Subcutaneous abdominal adipose tissue (tissue), 5 donors: Measurements from ENCODE around the gene FBXO10.
"Not testable (repeated sequence)": the region's sequence is repeated elsewhere in the genome, so short reads cannot be mapped to it uniquely, and the experiment has no call there.

Source experiments
- H3K27ac ChIP-seq: one replicate; pipeline ENCODE4 v1.7.0; 2013; ENCODE audit warnings: low read depth, mild to moderate bottlenecking, inconsistent platforms, low read length, moderate library complexity
- H3K27me3 ChIP-seq, 5 donors: one replicate each; pipeline ENCODE4 v1.7.0; 2013; ENCODE audit warnings: low read length in 5 of 5, inconsistent platforms in 1 of 5; ENCODE audit not compliant: control insufficient read depth in 5 of 5, insufficient read depth in 4 of 5
- H3K36me3 ChIP-seq, 5 donors: one replicate each; pipeline ENCODE4 v1.7.0; 2013; ENCODE audit warnings: low read length in 5 of 5; ENCODE audit not compliant: control insufficient read depth in 5 of 5, insufficient read depth in 5 of 5
- H3K4me1 ChIP-seq, 5 donors: one replicate each; pipeline ENCODE4 v1.7.0; 2013; ENCODE audit warnings: low read length in 5 of 5, mild to moderate bottlenecking in 3 of 5, moderate library complexity in 1 of 5; ENCODE audit not compliant: control insufficient read depth in 5 of 5, insufficient read depth in 5 of 5
- H3K4me3 ChIP-seq, 5 donors: one replicate each; pipeline ENCODE4 v1.7.0; 2013; ENCODE audit warnings: low read length in 5 of 5, low read depth in 1 of 5
- H3K9ac ChIP-seq, 5 donors: one replicate each; pipeline ENCODE4 v1.7.0; 2013; ENCODE audit warnings: low read length in 5 of 5, mild to moderate bottlenecking in 4 of 5, moderate library complexity in 3 of 5
- H3K9me3 ChIP-seq, 5 donors: one replicate each; pipeline ENCODE4 v1.7.0; 2013; ENCODE audit warnings: low read length in 5 of 5; ENCODE audit not compliant: control insufficient read depth in 5 of 5
- donor health status: healthy.
- donor health status: healthy.
- donor health status: healthy.
- donor health status: healthy.
- donor health status: healthy.

FBXO10 gene

GRCh38 chr9:37602061-37602460, 25.9 kb upstream of the FBXO10 start:
- H3K4me3 ChIP-seq, H3K9ac ChIP-seq, H3K27me3 ChIP-seq, H3K36me3 ChIP-seq, H3K9me3 ChIP-seq, H3K27ac ChIP-seq: not testable (repeated sequence)
- peaks cover 0 to 27% (median 16%) of the 10 kb centered on the region in 5 donors for H3K4me1 ChIP-seq

- Histone ChIP-seq H3K27ac (no peak overlapping the region), H3K9ac (no peak overlapping the region), H3K9me3 (no peaks in the 10 kb centered on the region), H3K27me3 (no peaks in the 10 kb centered on the region), H3K36me3 (no peaks in the 10 kb centered on the region), H3K4me3 (no peak overlapping the region), H3K4me1 (peaks cover 1 to 22% (median 17%) of the 10 kb centered on the region in 5 donors)
Measured at GRCh38 chr9:37596504-37596903, 20.3 kb upstream of the FBXO10 start.

GRCh38 chr9:37593883-37594448, 17.8 kb upstream of the FBXO10 start:
- no peaks in the 10 kb centered on the region for H3K36me3 ChIP-seq
- no peak overlapping the region for H3K9ac ChIP-seq
- no peak overlapping the region for H3K27ac ChIP-seq
- peaks cover 6 to 37% (median 31%) of the 10 kb centered on the region in 5 donors for H3K4me1 ChIP-seq
- no peaks in the 10 kb centered on the region for H3K9me3 ChIP-seq
- no peaks in the 10 kb centered on the region for H3K27me3 ChIP-seq
- peak overlapping the region in 1 of 5 donors; percentile 37 for H3K4me3 ChIP-seq

- H3K36me3 ChIP-seq: peaks cover 12 to 16% (median 14%) of the 10 kb centered on the region in 5 donors
- no peaks in the 10 kb centered on the region for H3K27me3 ChIP-seq
- H3K4me1 ChIP-seq: peaks cover 6 to 37% (median 31%) of the 10 kb centered on the region in 5 donors
- no peaks in the 10 kb centered on the region for H3K9me3 ChIP-seq
- peak within 1 kb of the TSS; percentile 93 to 100 (median 95) for H3K4me3 ChIP-seq
- H3K27ac ChIP-seq: peak within 1 kb of the TSS; percentile 81
- peak within 1 kb of the TSS; percentile 74 to 99 (median 95) for H3K9ac ChIP-seq
Measured at GRCh38 chr9:37592108-37592951, 16.1 kb upstream of the FBXO10 start, which contains the start of gene TOMM5. Gene TOMM5 (minus strand): TSS chr9:37592597. CDS start chr9:37592532, 65 bp downstream.

- H3K36me3 ChIP-seq: peaks cover 34 to 58% (median 47%) of the 10 kb centered on the region in 5 donors
- no peaks in the 10 kb centered on the region for H3K27me3 ChIP-seq
- no peak overlapping the region for H3K9ac ChIP-seq
- H3K4me3 ChIP-seq: no peak overlapping the region
- H3K27ac ChIP-seq: no peak overlapping the region
- peaks cover 6 to 24% (median 18%) of the 10 kb centered on the region in 5 donors for H3K4me1 ChIP-seq
- no peaks in the 10 kb centered on the region for H3K9me3 ChIP-seq
Measured at GRCh38 chr9:37587521-37587920, 11.3 kb upstream of the FBXO10 start.

- Histone ChIP-seq H3K27ac (no peak overlapping the region), H3K4me1 (no peaks in the 10 kb centered on the region), H3K36me3 (peaks cover 34 to 57% (median 48%) of the 10 kb centered on the region in 5 donors), H3K4me3 (no peak overlapping the region), H3K9me3 (no peaks in the 10 kb centered on the region), H3K9ac (no peak overlapping the region), H3K27me3 (no peaks in the 10 kb centered on the region)
Measured at GRCh38 chr9:37583522-37584121, 7.4 kb upstream of the FBXO10 start.

- Histone ChIP-seq H3K4me3 (no peak overlapping the region), H3K36me3 (peaks cover 25 to 47% (median 38%) of the 10 kb centered on the region in 5 donors), H3K4me1 (no peaks in the 10 kb centered on the region), H3K9me3 (no peaks in the 10 kb centered on the region), H3K9ac (no peak overlapping the region), H3K27me3 (no peaks in the 10 kb centered on the region), H3K27ac (no peak overlapping the region)
Measured at GRCh38 chr9:37582548-37583157, 6.5 kb upstream of the FBXO10 start.

- Histone ChIP-seq H3K4me3 (peak overlapping the region; percentile 80 to 89 (median 87)), H3K27me3 (no peaks in the 10 kb centered on the region), H3K27ac (peak overlapping the region; percentile 60), H3K36me3 (peaks cover 0 to under 1% (median 0%) of the 10 kb centered on the region in 5 donors), H3K9me3 (no peaks in the 10 kb centered on the region), H3K9ac (peak overlapping the region; percentile 73 to 95 (median 80)), H3K4me1 (peaks cover 2 to 30% (median 23%) of the 10 kb centered on the region in 5 donors)
Measured at GRCh38 chr9:37575511-37575914, 667 bp downstream of the FBXO10 start.

- H3K27ac ChIP-seq: no peak overlapping the region
- H3K9ac ChIP-seq: peak overlapping the region in 4 of 5 donors; percentile 46 to 95 (median 78)
- H3K27me3 ChIP-seq: no peaks in the 10 kb centered on the region
- H3K4me3 ChIP-seq: peak overlapping the region in 3 of 5 donors; percentile 80 to 87 (median 85)
- no peaks in the 10 kb centered on the region for H3K9me3 ChIP-seq
- peaks cover 2 to 30% (median 23%) of the 10 kb centered on the region in 5 donors for H3K4me1 ChIP-seq
- H3K36me3 ChIP-seq: no peaks in the 10 kb centered on the region
Measured at GRCh38 chr9:37575001-37575400, 1.2 kb downstream of the FBXO10 start.
